Stimulated activated CD8-positive, alpha-beta memory T cell treated with anti-CD3 and anti-CD28 coated beads, Interleukin-2, amount 100 ng/mL, for 1 hour (primary cell): ENCODE measurements around the gene TNPO3.
"Not testable (repeated sequence)": the region's sequence is repeated elsewhere in the genome, so short reads cannot be mapped to it uniquely, and the experiment has no call there.

ENCODE experiments used
- DNase-seq, 2 donors: peaks; one replicate each; pipeline ENCODE4 v3.0.0-alpha.2; 2020; ENCODE audit warnings: low read depth in 2 of 2

Gene TNPO3

DNA sequence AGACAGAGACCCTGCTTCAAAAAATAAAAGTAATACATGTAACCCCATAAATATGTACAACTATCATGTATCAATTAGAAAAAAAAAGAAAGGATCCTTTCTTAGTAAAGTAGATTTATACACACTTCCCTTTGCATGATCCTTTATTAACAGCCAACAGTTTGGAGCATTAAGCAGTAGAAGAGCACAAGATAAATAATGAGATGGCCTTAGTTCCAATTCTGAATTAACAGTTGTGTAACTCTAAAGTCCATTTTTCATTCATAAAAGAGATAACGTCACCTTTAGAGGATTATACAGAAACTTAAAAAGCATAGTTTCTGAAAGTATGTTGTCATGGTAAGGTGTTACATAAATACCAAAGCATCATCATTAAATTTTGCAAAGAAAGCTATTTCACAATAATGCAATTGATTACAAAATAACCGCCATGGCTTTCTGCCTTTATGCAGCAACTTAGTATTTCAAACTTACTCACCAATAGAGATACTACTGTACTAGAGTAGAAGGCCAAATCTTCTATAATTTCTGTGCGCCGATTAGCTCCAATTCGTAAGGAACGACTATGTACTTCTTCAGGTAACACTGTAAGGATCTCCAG, 40.3 kb downstream of the TNPO3 start:
- no peak for DNase-seq

DNA sequence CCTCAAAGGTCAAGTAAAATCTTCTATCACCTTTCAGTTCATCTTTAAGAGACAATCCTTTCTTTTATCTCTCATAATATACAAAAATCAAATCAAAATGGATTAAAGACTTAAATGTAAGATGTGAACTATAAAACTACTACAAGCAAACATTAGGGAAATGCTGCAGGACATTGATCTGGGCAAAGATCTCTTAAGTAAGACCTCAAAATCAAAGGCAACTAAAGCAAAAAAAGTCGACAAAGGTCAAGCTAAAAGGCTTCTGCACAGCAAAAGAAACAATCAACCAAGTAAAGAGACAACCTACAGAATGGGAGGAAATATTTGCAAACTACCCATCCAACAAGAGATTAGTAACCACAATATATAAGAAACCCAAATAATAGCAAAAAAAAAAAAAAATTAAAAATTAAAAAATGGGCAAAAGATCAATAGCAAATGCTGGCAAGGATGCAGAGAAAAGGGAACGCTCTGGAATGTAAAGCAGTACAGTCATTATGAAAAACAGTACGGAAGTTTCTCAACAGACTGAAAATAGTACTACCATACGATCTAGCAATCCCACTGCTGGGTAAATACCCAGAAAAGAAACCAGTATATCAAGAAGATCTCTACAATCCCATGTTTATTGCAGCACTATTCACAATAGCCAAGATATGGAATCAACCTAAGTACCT, 41.7 kb downstream of the TNPO3 start:
- no peak for DNase-seq

DNA sequence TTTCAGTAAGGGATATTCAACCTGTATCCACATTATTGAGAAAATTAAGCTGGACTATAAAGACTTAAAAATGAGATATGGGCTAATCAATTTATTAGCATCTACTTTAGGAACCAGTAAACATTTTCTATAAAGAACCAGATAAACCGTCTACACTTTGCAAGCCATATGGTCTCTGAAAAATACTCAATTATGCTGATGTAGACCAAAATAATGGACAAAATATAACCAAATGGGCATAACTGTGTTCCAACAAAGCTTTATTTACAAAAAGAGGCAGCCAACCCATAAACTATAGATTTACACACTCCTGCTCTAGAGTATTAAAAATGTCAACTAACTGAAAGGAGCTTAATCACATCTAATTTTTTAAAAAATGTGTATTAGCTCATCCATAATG, 42.3 kb downstream of the TNPO3 start:
- no peak for DNase-seq

DNA sequence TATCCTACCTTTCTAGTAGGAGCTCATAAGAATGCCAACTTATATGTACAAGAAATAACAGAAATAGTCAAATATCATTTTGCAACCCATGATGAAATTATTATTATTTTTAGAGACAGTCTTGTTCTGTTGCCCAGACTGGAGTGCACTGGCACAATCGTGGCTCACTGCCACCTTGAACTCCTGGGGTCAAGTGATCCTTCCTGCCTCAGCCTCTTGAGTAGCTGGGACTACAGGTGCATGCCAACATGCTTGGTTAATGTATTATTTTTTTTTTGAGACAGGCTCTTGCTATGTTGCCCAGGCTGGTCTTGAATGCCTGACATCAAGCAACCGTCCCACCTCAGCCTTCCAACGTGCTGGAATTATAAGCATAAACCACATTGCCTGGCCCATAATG, 44.8 kb downstream of the TNPO3 start:
- DNase-seq: no peak

DNA sequence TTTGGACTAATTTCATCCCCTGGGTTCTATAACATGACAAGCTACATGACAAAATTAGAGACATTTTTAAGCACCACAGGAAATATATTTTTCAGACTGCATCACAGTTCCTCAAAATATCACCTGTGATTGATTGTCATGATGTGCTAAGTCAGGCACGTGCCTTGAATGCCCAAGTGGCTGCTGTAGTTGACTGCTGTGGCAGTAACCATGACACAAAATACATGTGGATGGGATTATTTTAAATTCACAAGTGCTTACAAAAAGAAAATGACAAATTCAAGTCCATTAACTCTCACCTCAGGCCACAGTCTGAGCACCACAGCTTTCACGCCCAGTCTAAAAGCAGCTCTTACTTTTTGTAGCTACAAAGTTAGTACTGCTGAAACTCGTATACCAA, 45.5 kb downstream of the TNPO3 start:
- no peak for DNase-seq

DNA sequence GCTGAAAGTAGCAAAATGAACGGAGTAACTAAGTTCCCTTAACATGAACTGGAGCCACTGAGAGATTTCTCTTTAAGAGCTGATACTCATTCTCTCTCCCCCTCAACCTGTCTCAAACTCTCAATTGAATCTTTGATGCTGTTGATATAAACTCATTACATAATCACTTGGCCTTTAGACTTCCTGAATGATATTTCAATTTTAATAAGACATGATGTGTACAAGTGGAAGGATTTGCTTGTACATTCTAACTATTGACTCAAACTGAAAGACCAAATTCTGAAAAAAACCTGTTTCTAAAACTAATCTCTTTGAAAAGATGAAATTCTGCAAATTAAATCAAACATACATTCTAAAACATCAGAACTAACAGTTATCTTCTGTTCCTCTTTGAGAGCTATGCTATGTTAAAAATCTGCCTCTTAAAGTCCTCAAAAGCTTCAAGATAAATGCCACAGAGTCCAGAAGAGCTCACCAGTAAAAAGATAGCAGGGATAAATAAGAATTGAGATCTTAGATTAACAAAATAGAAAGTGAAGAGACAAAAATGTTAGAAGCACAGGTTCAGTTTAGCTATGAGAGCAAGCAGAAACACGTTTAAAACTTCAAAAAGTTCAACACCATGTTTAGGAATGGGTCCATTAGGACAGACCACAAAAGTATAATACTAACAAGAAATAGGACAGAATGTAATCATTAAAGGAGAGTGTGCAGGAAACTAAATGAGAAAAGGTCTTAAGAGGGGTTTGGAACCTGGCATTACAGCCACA, 46.1 kb downstream of the TNPO3 start:
- DNase-seq: no peak

DNA sequence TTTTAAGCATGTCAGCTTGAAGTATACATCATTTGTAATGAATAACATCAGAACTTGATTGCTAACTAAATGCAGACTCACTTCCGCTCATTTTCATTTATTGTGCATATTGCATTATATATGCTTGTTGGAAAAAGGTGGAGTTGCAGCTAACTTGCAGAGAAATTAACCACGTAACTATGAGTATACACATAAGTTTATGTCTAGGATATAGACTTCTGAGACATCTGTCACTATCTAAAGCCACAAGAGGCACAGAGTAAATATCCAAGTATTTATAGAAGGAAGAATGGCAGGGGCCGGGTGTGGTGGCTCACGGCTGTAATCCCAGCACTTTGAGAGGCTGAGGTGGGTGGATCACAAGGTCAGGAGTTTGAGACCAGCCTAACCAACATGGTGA, 47.3 kb downstream of the TNPO3 start:
- no peak for DNase-seq

DNA sequence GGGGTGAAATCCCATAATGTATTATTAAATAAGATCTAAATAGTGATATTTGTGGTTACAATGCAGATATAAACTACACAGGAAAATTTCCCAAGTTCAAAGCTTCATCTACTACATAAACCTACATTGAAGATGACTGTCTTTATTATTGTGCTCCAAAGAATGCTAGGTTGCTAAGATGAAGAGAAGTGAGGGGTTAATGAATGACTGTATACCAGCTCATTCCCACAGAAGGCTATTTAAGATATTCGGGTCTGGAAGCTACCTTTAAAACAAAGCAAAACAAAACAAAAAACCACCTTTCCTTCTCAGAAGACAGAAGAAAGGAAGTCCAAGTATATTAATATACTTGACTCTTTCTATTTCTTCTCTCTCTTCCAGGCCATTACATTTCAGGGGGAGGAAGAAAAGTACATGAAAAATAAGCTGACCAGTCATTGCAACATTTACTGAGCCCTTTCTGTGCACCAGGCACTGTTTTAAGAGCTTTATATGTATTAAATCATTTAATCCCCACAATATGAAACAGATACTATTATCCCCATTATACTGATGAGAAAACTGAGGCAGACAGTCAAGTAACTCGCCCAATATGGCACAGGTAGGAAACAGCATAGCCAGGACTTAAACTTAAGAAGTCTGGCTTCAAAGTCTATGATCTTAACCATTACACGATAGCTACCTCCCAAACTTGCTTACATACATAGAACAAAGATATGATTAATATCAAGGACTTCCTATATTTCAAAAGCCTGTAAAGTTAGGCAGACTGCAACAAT, 48.1 kb downstream of the TNPO3 start:
- no peak for DNase-seq

DNA sequence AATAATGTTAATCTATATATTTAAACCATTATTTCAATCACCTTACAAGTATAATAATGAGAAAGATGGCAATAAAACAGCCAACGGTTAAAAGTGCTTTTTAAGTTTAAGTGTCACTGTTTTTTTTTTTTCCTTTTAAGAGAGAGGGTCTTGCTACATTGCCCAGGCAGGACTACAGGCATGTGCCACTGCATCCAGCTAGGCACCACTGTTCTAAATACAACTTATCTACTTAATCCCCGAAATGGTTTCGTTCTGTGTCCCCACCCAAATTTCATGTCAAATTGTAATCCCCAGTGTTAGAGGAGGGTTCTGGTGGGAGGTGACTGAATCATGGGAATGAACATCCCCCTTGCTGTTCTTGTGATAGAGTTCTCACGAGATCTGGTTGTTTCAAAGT, 49.7 kb downstream of the TNPO3 start:
- DNase-seq: no peak

DNA sequence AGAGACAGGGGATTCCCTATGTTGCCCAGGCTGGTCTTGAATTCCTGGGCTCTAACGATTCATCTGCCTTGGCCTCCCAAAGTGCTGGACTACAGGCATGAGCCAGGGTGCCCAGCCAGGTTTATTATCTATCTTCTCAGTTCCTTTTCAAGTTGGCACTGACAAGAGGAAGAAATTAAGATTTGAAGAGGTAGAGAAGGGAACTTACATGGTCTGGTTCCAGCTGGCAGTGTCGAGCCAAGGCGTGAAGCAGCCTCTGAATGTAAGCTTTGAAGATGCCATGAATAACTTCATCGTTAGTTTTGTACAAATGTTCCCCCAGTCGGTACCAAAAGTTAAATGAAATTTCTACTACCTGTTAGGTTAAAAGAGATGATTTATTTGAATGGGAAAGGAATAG, 57.7 kb downstream of the TNPO3 start:
- DNase-seq: no peak

DNA sequence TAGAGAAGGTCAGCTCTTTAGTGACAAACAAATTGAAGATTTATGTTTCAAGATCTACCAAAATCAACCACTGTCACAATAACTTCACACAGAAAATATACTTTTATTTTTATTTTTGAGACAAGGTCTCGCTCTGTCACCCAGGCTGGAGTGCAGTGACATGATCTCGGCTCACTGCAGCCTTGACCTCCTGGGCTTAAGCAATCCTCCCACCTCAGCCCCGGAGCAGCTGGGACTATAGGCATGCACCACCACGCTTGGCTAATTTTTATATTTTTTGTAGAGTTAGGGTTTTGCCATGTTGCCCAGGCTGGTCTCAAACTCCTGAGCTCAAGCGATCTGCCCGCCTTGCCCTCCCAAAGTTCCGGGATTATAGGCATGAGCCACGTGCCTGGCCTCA, 60.4 kb downstream of the TNPO3 start:
- DNase-seq: not testable (repeated sequence)

DNA sequence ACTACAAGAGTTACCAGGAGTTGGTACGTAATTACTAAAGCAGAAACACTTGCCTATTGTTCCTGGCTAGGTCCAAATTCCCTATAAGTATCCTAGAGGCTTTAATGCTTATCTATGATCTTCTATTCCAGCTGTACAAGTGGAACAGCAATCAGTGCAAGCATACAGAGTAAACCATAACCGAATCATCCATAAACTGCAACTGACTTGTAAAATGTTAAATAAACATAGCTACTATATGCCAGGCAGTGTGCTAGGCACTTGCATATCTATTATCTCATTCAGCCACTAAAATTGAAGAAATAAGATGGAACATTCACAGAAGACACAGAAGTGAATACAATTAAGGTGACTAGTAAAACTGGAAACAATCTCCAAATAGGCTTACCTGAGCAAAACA, 61.5 kb downstream of the TNPO3 start:
- DNase-seq: no peak

DNA sequence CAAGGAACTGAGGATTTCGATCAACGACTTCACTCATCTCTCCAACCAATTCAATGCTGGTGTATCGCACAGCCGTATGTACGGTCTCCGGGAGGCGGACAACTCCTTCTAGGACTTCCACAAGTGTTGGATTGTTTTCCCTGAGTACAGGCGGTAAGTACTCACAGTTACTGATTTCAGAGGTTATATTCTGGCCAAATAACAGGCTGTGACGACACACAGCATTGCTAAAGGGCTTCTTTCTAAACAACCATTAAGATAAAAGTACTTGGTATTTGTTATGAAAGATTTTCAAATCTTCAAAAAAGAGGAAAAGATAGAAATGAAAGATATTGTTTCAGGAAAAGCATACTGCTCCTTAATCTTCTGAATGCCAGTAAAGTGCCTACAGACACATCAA, 65.0 kb downstream of the TNPO3 start:
- DNase-seq: no peak

DNA sequence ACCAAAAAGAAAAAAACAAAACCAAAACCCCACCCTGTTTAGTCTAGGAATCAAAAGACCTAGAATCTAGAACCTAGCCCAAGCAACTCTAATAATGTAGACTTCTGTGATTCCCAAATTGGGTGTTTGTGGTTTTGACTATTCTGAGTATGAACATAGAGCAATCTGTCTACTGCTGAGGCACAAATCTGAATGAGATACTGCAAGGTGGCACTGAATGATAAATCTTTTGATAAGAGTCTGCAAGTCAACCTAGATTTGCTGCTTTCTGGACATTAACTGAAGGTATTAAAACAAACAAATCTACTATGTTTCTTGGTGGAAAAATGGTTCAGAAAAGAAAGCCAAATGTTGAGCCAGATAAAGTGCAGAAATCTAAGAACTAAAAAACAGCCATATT, 66.5 kb downstream of the TNPO3 start:
- no peak for DNase-seq

DNA sequence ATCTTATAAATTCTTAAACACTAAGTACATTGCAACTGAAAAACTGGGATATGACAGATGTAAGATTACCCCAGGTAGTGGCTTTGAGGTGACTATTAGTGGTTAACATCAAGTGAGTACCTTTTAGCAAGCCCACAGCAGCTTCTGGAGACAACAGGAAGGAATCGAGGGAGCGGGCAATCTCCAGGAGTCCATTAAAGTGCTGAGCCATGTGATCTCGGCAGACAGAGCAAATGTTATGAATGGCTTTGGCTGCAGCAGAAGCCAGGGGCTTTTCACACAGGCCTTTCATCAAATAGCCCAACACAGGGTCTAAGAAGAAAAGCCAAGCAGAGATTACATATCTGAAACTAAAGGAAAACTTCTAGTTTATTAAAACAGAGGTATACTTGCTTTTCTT, 68.3 kb downstream of the TNPO3 start:
- no peak for DNase-seq

DNA sequence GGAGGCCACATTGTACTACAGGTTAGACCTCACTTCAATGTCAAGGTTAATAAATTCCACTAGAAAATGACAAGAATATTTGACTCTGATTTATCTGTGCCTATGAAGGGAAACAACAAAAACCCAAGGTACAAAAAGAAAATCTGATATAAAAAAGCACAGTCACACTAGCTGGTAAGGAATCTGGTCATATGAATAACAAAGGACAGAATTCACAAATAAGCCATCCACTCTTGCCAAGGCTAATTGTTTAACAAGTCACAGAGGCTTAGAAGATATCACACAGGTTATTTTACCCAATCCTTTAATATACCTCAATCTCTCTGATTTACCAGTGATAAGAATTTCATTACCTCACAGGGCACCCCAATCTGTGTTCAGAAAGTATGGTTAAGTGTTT, 69.3 kb downstream of the TNPO3 start:
- DNase-seq: no peak

DNA sequence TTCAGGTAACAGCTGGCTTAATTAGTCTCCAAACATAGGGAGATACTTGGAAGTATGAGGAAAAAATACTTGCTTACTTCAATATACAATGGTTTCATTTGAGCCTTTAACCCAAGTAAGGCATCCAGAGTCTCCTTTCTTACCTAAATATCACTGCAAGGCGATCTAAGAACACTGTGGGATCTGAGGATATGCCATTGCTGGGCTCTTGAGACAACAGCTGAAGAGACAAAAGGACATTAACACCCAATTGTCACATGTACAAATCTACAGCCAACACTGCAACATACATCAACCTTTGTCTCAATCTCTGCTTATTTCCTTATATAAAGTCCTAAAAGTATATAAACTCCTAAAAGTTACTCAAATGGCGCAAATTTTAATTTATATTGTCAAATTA, 72.8 kb downstream of the TNPO3 start:
- DNase-seq: no peak

DNA sequence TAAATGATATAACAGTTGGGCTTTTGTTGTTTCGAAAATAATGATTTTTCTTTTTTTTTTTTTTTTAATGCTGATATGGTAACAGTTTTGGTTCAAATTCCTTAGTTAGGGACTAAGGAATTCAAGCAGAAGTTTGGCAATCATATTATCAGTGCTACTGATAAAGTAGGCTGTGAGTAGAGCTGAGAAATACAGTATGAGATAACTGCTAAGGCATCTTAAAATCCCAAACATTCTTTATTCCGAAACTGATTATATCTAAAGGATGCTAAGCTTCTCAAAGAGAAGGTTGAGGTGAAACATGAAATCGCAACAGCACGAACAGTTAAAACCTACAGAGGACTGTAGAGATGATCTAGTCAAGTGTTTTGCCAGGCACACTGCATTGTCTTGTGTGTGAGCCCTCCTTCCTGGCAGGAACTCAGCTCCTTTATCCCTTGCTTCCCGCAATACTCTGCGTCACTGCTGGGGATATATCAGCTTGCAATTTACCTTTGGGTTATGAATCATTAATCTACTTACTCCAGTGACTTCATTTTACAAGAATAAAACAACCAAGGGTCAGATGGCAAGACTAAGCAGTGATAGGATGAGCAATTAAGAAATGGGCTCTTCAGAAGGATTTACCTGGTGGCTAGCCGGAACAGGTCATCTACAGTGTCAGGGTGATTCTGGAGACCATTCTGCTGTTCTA, 80.5 kb downstream of the TNPO3 start:
- DNase-seq: no peak

DNA sequence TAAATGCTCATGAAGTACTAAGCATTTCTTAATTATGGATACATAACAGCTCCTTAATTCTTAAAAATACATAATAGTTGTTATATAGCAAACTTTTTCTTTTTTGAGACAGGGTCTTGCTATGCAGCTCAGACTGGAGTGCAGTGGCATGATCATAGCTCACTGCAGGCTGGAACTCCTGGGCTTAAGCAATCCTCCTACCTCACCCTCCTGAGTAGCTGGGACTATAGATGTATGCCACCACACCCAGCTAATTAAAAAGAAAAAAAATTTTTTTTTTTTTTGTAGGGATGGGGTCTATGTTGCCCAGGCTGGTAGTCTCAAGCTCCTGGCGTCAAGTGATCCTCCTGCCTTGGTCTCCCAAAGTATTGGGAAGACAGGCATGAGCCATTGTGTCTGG, 86.3 kb downstream of the TNPO3 start:
- DNase-seq: no peak

DNA sequence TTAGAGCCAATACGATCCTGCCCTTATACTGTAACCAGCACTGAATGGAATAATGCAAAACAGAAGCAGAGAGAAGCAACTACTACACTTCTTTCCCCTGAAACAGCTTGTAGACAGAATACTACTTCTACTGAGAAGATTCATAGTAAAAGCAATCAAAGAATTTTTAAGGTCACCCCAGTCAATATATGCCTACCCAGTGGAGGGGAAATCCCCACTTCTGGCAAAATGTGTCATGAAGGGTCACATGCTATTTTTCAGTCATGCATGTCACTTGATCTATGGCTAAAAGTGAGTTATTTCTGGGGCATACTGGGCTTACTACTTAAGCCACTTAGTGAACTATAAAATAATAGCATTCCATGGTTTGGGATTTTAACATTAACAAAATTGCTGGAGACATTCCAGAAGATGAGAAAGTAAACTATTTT, 91.6 kb downstream of the TNPO3 start:
- DNase-seq: no peak

DNA sequence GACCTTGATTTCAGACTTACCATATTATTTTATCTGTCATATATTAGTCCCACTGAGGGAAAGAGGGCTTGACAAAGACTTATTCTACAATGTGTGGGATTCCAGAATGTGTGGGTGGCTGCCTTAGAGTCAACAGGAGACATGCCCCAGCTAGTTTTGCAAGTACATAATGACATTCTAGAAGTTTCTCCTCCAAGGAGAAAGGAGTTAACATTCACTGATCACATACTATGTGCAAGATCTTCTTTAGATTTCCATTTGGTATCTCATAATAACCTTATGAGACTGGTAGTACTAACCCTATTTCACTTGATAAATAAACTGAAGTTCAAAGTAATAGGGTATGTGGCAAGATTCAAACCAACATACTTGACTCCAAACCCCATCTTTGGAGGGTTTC, 92.0 kb downstream of the TNPO3 start:
- no peak for DNase-seq
